Progenitor cell of endocrine pancreas (in vitro differentiated cells): ENCODE data around the gene PTPRD. TPM values are rescaled to one million over a fixed set of nuclear protein-coding genes. Genes with fewer than 3 reads are reported as not detected.

ENCODE experiments used
- DNase-seq: peaks from one replicate; pipeline ENCODE4 v3.0.0; 2021; ENCODE audit warnings: low spot score; ENCODE audit not compliant: unreplicated experiment
- H3K27ac Mint-ChIP-seq: 2 replicates; pipeline ENCODE4 v1.8.0; 2021; ENCODE audit warnings: mild to moderate bottlenecking, moderate library complexity, mixed read lengths
- H3K27me3 Mint-ChIP-seq: 2 replicates; pipeline ENCODE4 v1.8.0; 2021; ENCODE audit warnings: mixed read lengths
- H3K36me3 Mint-ChIP-seq: 2 replicates; pipeline ENCODE4 v1.8.0; 2022; ENCODE audit warnings: mixed read lengths; ENCODE audit not compliant: insufficient read depth
- H3K4me1 Mint-ChIP-seq: 2 replicates; pipeline ENCODE4 v1.8.0; 2021; ENCODE audit warnings: low read depth, mixed read lengths
- H3K4me3 Mint-ChIP-seq: 2 replicates; pipeline ENCODE4 v1.8.0; 2021; ENCODE audit warnings: low read depth, mild to moderate bottlenecking, moderate library complexity, mixed read lengths
- H3K9me3 Mint-ChIP-seq: 2 replicates; pipeline ENCODE4 v1.8.0; 2021; ENCODE audit warnings: low read depth, mixed read lengths
- CTCF ChIP-seq: fragments of 200-600 bp; sonication (generic); IDR thresholded peaks from one replicate; pipeline ENCODE4 v1.5.0; 2021; ENCODE audit warnings: antibody characterized with exemption, mild to moderate bottlenecking; ENCODE audit not compliant: unreplicated experiment
- total RNA-seq: library from RNA; stranded (reverse); gene quantifications from 2 replicates; pipeline ENCODE4 v1.2.1, GENCODE V29; 2021

Gene PTPRD
- total RNA-seq, 1 donor from 2014 or later = 124 TPM

GRCh38 chr9:8640761-8641160 lies 1972.0 kb downstream of the PTPRD start:
- H3K4me3 Mint-ChIP-seq = no peak overlapping the region

DNA sequence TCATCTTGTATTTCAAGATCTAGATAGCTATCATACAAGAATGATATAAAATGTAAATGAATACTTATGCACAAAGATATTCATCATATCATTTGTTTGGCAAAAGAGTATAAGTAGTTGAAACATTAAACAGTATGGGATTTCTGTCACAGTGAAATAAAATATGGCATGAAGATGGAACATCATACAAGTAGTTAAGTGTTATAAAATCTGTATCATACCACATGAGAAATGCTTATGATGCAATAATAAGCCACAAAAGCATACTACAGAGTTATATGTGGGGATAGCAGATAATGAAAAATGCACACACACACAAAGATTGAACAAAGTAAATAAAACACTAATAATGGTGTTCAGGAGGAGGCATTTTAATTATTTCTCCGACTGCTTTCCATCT lies 1975.2 kb downstream of the PTPRD start:
- no peaks in the 10 kb centered on the region for H3K27me3 Mint-ChIP-seq
- H3K36me3 Mint-ChIP-seq = no peaks in the 10 kb centered on the region
- no peaks in the 10 kb centered on the region for H3K9me3 Mint-ChIP-seq
- H3K4me1 Mint-ChIP-seq = peaks cover 4% of the 10 kb centered on the region
- no peak for TF ChIP-seq CTCF
- H3K27ac Mint-ChIP-seq = no peak overlapping the region
- no peak for DNase-seq
- no peak overlapping the region for H3K4me3 Mint-ChIP-seq

More at GRCh38 chr9:8640761-8641160, 1972.0 kb downstream of the PTPRD start:
- DNase-seq = no peak
- Mint-ChIP-seq H3K27me3 (no peaks in the 10 kb centered on the region), H3K9me3 (no peaks in the 10 kb centered on the region), H3K36me3 (no peaks in the 10 kb centered on the region), H3K27ac (no peak overlapping the region), H3K4me1 (no peaks in the 10 kb centered on the region)
- TF ChIP-seq CTCF = no peak

GRCh38 chr9:8633784-8634183 lies 1979.0 kb downstream of the PTPRD start:
- H3K27me3 Mint-ChIP-seq = no peaks in the 10 kb centered on the region
- no peak for TF ChIP-seq CTCF
- H3K9me3 Mint-ChIP-seq = no peaks in the 10 kb centered on the region
- DNase-seq = no peak
- no peak overlapping the region for H3K27ac Mint-ChIP-seq
- H3K4me3 Mint-ChIP-seq = no peak overlapping the region
- H3K4me1 Mint-ChIP-seq = peaks cover 12% of the 10 kb centered on the region
- peaks cover 2% of the 10 kb centered on the region for H3K36me3 Mint-ChIP-seq

GRCh38 chr9:8632493-8632892 lies 1980.3 kb downstream of the PTPRD start:
- Mint-ChIP-seq H3K27ac (no peak overlapping the region), H3K9me3 (no peaks in the 10 kb centered on the region), H3K36me3 (peaks cover 2% of the 10 kb centered on the region), H3K4me1 (peaks cover 12% of the 10 kb centered on the region), H3K4me3 (no peak overlapping the region), H3K27me3 (no peaks in the 10 kb centered on the region)
- TF ChIP-seq CTCF = no peak
- no peak for DNase-seq

- TF ChIP-seq CTCF = no peak
- H3K9me3 Mint-ChIP-seq = no peaks in the 10 kb centered on the region
- DNase-seq = no peak
- peaks cover 5% of the 10 kb centered on the region for H3K36me3 Mint-ChIP-seq
- H3K4me1 Mint-ChIP-seq = peaks cover 12% of the 10 kb centered on the region
- no peak overlapping the region for H3K27ac Mint-ChIP-seq
- H3K4me3 Mint-ChIP-seq = no peak overlapping the region
- no peaks in the 10 kb centered on the region for H3K27me3 Mint-ChIP-seq
Measured at GRCh38 chr9:8628791-8629190, 1984.0 kb downstream of the PTPRD start.
